ENCODE measurements around the gene SRP72.

The SRP72 gene

GRCh38 chr4:56505269-56506130 lies 38.1 kb downstream of the SRP72 start, which contains the start of gene ARL9:
Gene ARL9 (plus strand): TSS chr4:56505791. CDS start chr4:56505863, 72 bp downstream.
- Histone ChIP-seq H3K36me3 (ENCODE audit: control insufficient read depth, insufficient read depth, low read length) (peaks cover 19% of the 10 kb centered on the region), H3K27ac (ENCODE audit: low read depth, low read length, severe bottlenecking) (no peak within 1 kb of the TSS), H3K4me1 (ENCODE audit: control insufficient read depth, insufficient read depth, low read length, poor library complexity, severe bottlenecking) (no peaks in the 10 kb centered on the region), H3K9me3 (ENCODE audit: control insufficient read depth, low read length) (no peaks in the 10 kb centered on the region), H3K4me3 (ENCODE audit: extremely low read depth, insufficient read depth, low read length, poor library complexity, severe bottlenecking) (peak within 1 kb of the TSS; percentile 35)
- whole genome bisulfite sequencing, 2 experiments (ENCODE audit: insufficient coverage in 2 of 2), result 4 to 5% methylated on average over 47 to 53 of the region's 56 CpGs

- no peaks in the 10 kb centered on the region for H3K4me1 ChIP-seq (ENCODE audit: control insufficient read depth, insufficient read depth, low read length, poor library complexity, severe bottlenecking)
- no peaks in the 10 kb centered on the region for H3K36me3 ChIP-seq (ENCODE audit: control insufficient read depth, insufficient read depth, low read length)
- H3K4me3 ChIP-seq (ENCODE audit: extremely low read depth, insufficient read depth, low read length, poor library complexity, severe bottlenecking), result no peak overlapping the region
- no peaks in the 10 kb centered on the region for H3K9me3 ChIP-seq (ENCODE audit: control insufficient read depth, low read length)
- no peak overlapping the region for H3K27ac ChIP-seq (ENCODE audit: low read depth, low read length, severe bottlenecking)
Measured at GRCh38 chr4:56511098-56511497, 43.7 kb downstream of the SRP72 start.

- Histone ChIP-seq H3K36me3 (ENCODE audit: control insufficient read depth, insufficient read depth, low read length) (no peaks in the 10 kb centered on the region), H3K9me3 (ENCODE audit: control insufficient read depth, low read length) (no peaks in the 10 kb centered on the region), H3K27ac (ENCODE audit: low read depth, low read length, severe bottlenecking) (no peak overlapping the region), H3K4me1 (ENCODE audit: control insufficient read depth, insufficient read depth, low read length, poor library complexity, severe bottlenecking) (no peaks in the 10 kb centered on the region), H3K4me3 (ENCODE audit: extremely low read depth, insufficient read depth, low read length, poor library complexity, severe bottlenecking) (no peak overlapping the region)
- 100% methylated on average over 1 of the region's 1 CpG; no CpG with 5 or more reads in 1 of the 2 experiments for WGBS, 2 experiments (ENCODE audit: insufficient coverage in 2 of 2)
Measured at GRCh38 chr4:56512166-56512565, 44.7 kb downstream of the SRP72 start.

GRCh38 chr4:56513517-56513916 lies 46.1 kb downstream of the SRP72 start:
- Histone ChIP-seq H3K4me1 (ENCODE audit: control insufficient read depth, insufficient read depth, low read length, poor library complexity, severe bottlenecking) (no peaks in the 10 kb centered on the region), H3K36me3 (ENCODE audit: control insufficient read depth, insufficient read depth, low read length) (no peaks in the 10 kb centered on the region), H3K4me3 (ENCODE audit: extremely low read depth, insufficient read depth, low read length, poor library complexity, severe bottlenecking) (no peak overlapping the region), H3K27ac (ENCODE audit: low read depth, low read length, severe bottlenecking) (no peak overlapping the region), H3K9me3 (ENCODE audit: control insufficient read depth, low read length) (no peaks in the 10 kb centered on the region)
- 80 to 100% methylated on average over 1 of the region's 2 CpGs for WGBS, 2 experiments (ENCODE audit: insufficient coverage in 2 of 2)

GRCh38 chr4:56530269-56531148 lies 63.1 kb downstream of the SRP72 start:
- no peak overlapping the region for H3K27ac ChIP-seq (ENCODE audit: low read depth, low read length, severe bottlenecking)
- H3K9me3 ChIP-seq (ENCODE audit: control insufficient read depth, low read length), result no peaks in the 10 kb centered on the region
- H3K36me3 ChIP-seq (ENCODE audit: control insufficient read depth, insufficient read depth, low read length), result no peaks in the 10 kb centered on the region
- no peaks in the 10 kb centered on the region for H3K4me1 ChIP-seq (ENCODE audit: control insufficient read depth, insufficient read depth, low read length, poor library complexity, severe bottlenecking)
- WGBS, 2 experiments (ENCODE audit: insufficient coverage in 2 of 2), result 10 to 12% methylated on average over 46 to 47 of the region's 68 CpGs
- H3K4me3 ChIP-seq (ENCODE audit: extremely low read depth, insufficient read depth, low read length, poor library complexity, severe bottlenecking), result peak overlapping the region; percentile 47

GRCh38 chr4:56531149-56531770 lies 63.8 kb downstream of the SRP72 start:
- no peak overlapping the region for H3K27ac ChIP-seq (ENCODE audit: low read depth, low read length, severe bottlenecking)
- 60 to 75% methylated on average over 4 to 8 of the region's 11 CpGs for WGBS, 2 experiments (ENCODE audit: insufficient coverage in 2 of 2)
- H3K9me3 ChIP-seq (ENCODE audit: control insufficient read depth, low read length), result no peaks in the 10 kb centered on the region
- no peaks in the 10 kb centered on the region for H3K36me3 ChIP-seq (ENCODE audit: control insufficient read depth, insufficient read depth, low read length)
- no peaks in the 10 kb centered on the region for H3K4me1 ChIP-seq (ENCODE audit: control insufficient read depth, insufficient read depth, low read length, poor library complexity, severe bottlenecking)
- H3K4me3 ChIP-seq (ENCODE audit: extremely low read depth, insufficient read depth, low read length, poor library complexity, severe bottlenecking), result peak overlapping the region; percentile 47

GRCh38 chr4:56531823-56532222 lies 64.4 kb downstream of the SRP72 start:
- 89 to 94% methylated on average over 4 of the region's 4 CpGs for WGBS, 2 experiments (ENCODE audit: insufficient coverage in 2 of 2)
- H3K9me3 ChIP-seq (ENCODE audit: control insufficient read depth, low read length), result no peaks in the 10 kb centered on the region
- H3K4me1 ChIP-seq (ENCODE audit: control insufficient read depth, insufficient read depth, low read length, poor library complexity, severe bottlenecking), result no peaks in the 10 kb centered on the region
- H3K4me3 ChIP-seq (ENCODE audit: extremely low read depth, insufficient read depth, low read length, poor library complexity, severe bottlenecking), result no peak overlapping the region
- H3K27ac ChIP-seq (ENCODE audit: low read depth, low read length, severe bottlenecking), result no peak overlapping the region
- H3K36me3 ChIP-seq (ENCODE audit: control insufficient read depth, insufficient read depth, low read length), result no peaks in the 10 kb centered on the region

- H3K27ac ChIP-seq (ENCODE audit: low read depth, low read length, severe bottlenecking), result no peak overlapping the region
- WGBS, 2 experiments (ENCODE audit: insufficient coverage in 2 of 2), result 92 to 100% methylated on average over 2 of the region's 2 CpGs
- H3K4me1 ChIP-seq (ENCODE audit: control insufficient read depth, insufficient read depth, low read length, poor library complexity, severe bottlenecking), result no peaks in the 10 kb centered on the region
- H3K9me3 ChIP-seq (ENCODE audit: control insufficient read depth, low read length), result no peaks in the 10 kb centered on the region
- no peak overlapping the region for H3K4me3 ChIP-seq (ENCODE audit: extremely low read depth, insufficient read depth, low read length, poor library complexity, severe bottlenecking)
- no peaks in the 10 kb centered on the region for H3K36me3 ChIP-seq (ENCODE audit: control insufficient read depth, insufficient read depth, low read length)
Measured at GRCh38 chr4:56532239-56532638, 64.8 kb downstream of the SRP72 start.

- Histone ChIP-seq H3K36me3 (ENCODE audit: control insufficient read depth, insufficient read depth, low read length) (no peaks in the 10 kb centered on the region), H3K4me1 (ENCODE audit: control insufficient read depth, insufficient read depth, low read length, poor library complexity, severe bottlenecking) (no peaks in the 10 kb centered on the region), H3K4me3 (ENCODE audit: extremely low read depth, insufficient read depth, low read length, poor library complexity, severe bottlenecking) (no peak overlapping the region), H3K27ac (ENCODE audit: low read depth, low read length, severe bottlenecking) (no peak overlapping the region), H3K9me3 (ENCODE audit: control insufficient read depth, low read length) (no peaks in the 10 kb centered on the region)
- 81 to 93% methylated on average over 2 to 3 of the region's 7 CpGs for WGBS, 2 experiments (ENCODE audit: insufficient coverage in 2 of 2)
Measured at GRCh38 chr4:56535915-56536314, 68.5 kb downstream of the SRP72 start.

GRCh38 chr4:56537147-56537546 lies 69.7 kb downstream of the SRP72 start:
- Histone ChIP-seq H3K9me3 (ENCODE audit: control insufficient read depth, low read length) (no peaks in the 10 kb centered on the region), H3K4me3 (ENCODE audit: extremely low read depth, insufficient read depth, low read length, poor library complexity, severe bottlenecking) (no peak overlapping the region), H3K36me3 (ENCODE audit: control insufficient read depth, insufficient read depth, low read length) (no peaks in the 10 kb centered on the region), H3K27ac (ENCODE audit: low read depth, low read length, severe bottlenecking) (no peak overlapping the region), H3K4me1 (ENCODE audit: control insufficient read depth, insufficient read depth, low read length, poor library complexity, severe bottlenecking) (no peaks in the 10 kb centered on the region)
- 100% methylated on average over 1 of the region's 1 CpG for WGBS, 2 experiments (ENCODE audit: insufficient coverage in 2 of 2)
